ENCODE results near the gene CDCA4.

Gene CDCA4

GRCh38 chr14:104996483-104996882 lies 24.4 kb downstream of the CDCA4 start:
- Mint-ChIP-seq H3K4me3 (no peak overlapping the region), H3K4me1 (no peaks in the 10 kb centered on the region), H3K27ac (no peak overlapping the region), H3K9me3 (no peaks in the 10 kb centered on the region), H3K27me3 (no peaks in the 10 kb centered on the region)
- DNase-seq (no peak), ATAC-seq (no peak)

GRCh38 chr14:104996032-104996431 lies 24.9 kb downstream of the CDCA4 start:
- H3K27me3 Mint-ChIP-seq = no peaks in the 10 kb centered on the region
- DNase-seq = no peak
- H3K4me1 Mint-ChIP-seq = no peaks in the 10 kb centered on the region
- ATAC-seq = no peak
- H3K4me3 Mint-ChIP-seq = no peak overlapping the region
- H3K27ac Mint-ChIP-seq = peak overlapping the region in 1 of 2 donors; percentile 55
- H3K9me3 Mint-ChIP-seq = no peaks in the 10 kb centered on the region

GRCh38 chr14:104994978-104995377 lies 25.9 kb downstream of the CDCA4 start:
- H3K9me3 Mint-ChIP-seq = no peaks in the 10 kb centered on the region
- no peak for DNase-seq
- no peak overlapping the region for H3K4me3 Mint-ChIP-seq
- H3K4me1 Mint-ChIP-seq = no peaks in the 10 kb centered on the region
- H3K27me3 Mint-ChIP-seq = no peaks in the 10 kb centered on the region
- ATAC-seq = no peak
- peak overlapping the region in 1 of 2 donors; percentile 82 for H3K27ac Mint-ChIP-seq

- Mint-ChIP-seq H3K27ac (peak overlapping the region in 1 of 2 donors; percentile 82), H3K4me1 (no peaks in the 10 kb centered on the region), H3K27me3 (no peaks in the 10 kb centered on the region), H3K4me3 (no peak overlapping the region), H3K9me3 (no peaks in the 10 kb centered on the region)
- DNase-seq = no peak
- peak; percentile 24 for ATAC-seq
These were observed 26.9 kb downstream of the CDCA4 start for GRCh38 chr14:104993808-104994591.

GRCh38 chr14:104993306-104993705 lies 27.6 kb downstream of the CDCA4 start:
- Mint-ChIP-seq H3K27ac (no peak overlapping the region), H3K4me3 (no peak overlapping the region), H3K9me3 (no peaks in the 10 kb centered on the region), H3K27me3 (no peaks in the 10 kb centered on the region), H3K4me1 (no peaks in the 10 kb centered on the region)
- ATAC-seq (no peak), DNase-seq (no peak)

- no peak for ATAC-seq
- H3K4me1 Mint-ChIP-seq = no peaks in the 10 kb centered on the region
- H3K4me3 Mint-ChIP-seq = no peak overlapping the region
- H3K9me3 Mint-ChIP-seq = no peaks in the 10 kb centered on the region
- DNase-seq = no peak
- H3K27ac Mint-ChIP-seq = no peak overlapping the region
- H3K27me3 Mint-ChIP-seq = no peaks in the 10 kb centered on the region
These were observed 28.4 kb downstream of the CDCA4 start for GRCh38 chr14:104992501-104992900.

GRCh38 chr14:104991896-104992230 lies 29.0 kb downstream of the CDCA4 start:
- ATAC-seq = no peak
- no peak for DNase-seq
- Mint-ChIP-seq H3K9me3 (no peaks in the 10 kb centered on the region), H3K4me1 (no peaks in the 10 kb centered on the region), H3K4me3 (no peak overlapping the region), H3K27me3 (peaks cover 3% of the 10 kb centered on the region), H3K27ac (no peak overlapping the region)

- ATAC-seq = no peak
- Mint-ChIP-seq H3K9me3 (no peaks in the 10 kb centered on the region), H3K27ac (no peak overlapping the region), H3K27me3 (peaks cover 9% of the 10 kb centered on the region), H3K4me3 (no peak overlapping the region), H3K4me1 (peaks cover 10% of the 10 kb centered on the region)
- DNase-seq = no peak
These were observed 31.0 kb downstream of the CDCA4 start for GRCh38 chr14:104989951-104990303.

- no peak overlapping the region for H3K4me3 Mint-ChIP-seq
- H3K27me3 Mint-ChIP-seq = peaks cover 9% of the 10 kb centered on the region
- DNase-seq = no peak
- H3K27ac Mint-ChIP-seq = no peak overlapping the region
- H3K9me3 Mint-ChIP-seq = no peaks in the 10 kb centered on the region
- H3K4me1 Mint-ChIP-seq = peaks cover 16% of the 10 kb centered on the region
- no peak for ATAC-seq
These were observed 31.5 kb downstream of the CDCA4 start for GRCh38 chr14:104989236-104989950.

GRCh38 chr14:104986487-104987164 lies 34.3 kb downstream of the CDCA4 start:
- DNase-seq (no peak), ATAC-seq (no peak)
- H3K4me3 Mint-ChIP-seq = peak overlapping the region; percentile 75 to 81
- no peak overlapping the region for H3K27ac Mint-ChIP-seq
- H3K4me1 Mint-ChIP-seq = peaks cover 18% of the 10 kb centered on the region
- no peaks in the 10 kb centered on the region for H3K9me3 Mint-ChIP-seq
- peaks cover 9% of the 10 kb centered on the region for H3K27me3 Mint-ChIP-seq

GRCh38 chr14:104985675-104986486 lies 35.0 kb downstream of the CDCA4 start, which contains the start of gene CLBA1:
TSS of gene CLBA1 (plus strand) at chr14:104985788. CDS start at chr14:104986432, 644 bp downstream.
- Mint-ChIP-seq H3K4me1 (peaks cover 18% of the 10 kb centered on the region), H3K27ac (peak within 1 kb of the TSS; percentile 34 to 46), H3K27me3 (peaks cover 9% of the 10 kb centered on the region), H3K4me3 (peak within 1 kb of the TSS; percentile 75 to 81), H3K9me3 (no peaks in the 10 kb centered on the region)
- ATAC-seq (peak; percentile 95), DNase-seq (peak; percentile 86)

GRCh38 chr14:104984056-104984894 lies 36.6 kb downstream of the CDCA4 start:
- ATAC-seq (no peak), DNase-seq (no peak)
- Mint-ChIP-seq H3K27ac (peak overlapping the region; percentile 5 to 69), H3K9me3 (no peaks in the 10 kb centered on the region), H3K4me3 (peak overlapping the region; percentile 64 to 81), H3K4me1 (peaks cover 18% of the 10 kb centered on the region), H3K27me3 (peaks cover 14% of the 10 kb centered on the region)

- peak overlapping the region in 1 of 2 donors; percentile 14 for H3K27ac Mint-ChIP-seq
- peaks cover 23% of the 10 kb centered on the region for H3K27me3 Mint-ChIP-seq
- H3K9me3 Mint-ChIP-seq = no peaks in the 10 kb centered on the region
- DNase-seq (no peak), ATAC-seq (no peak)
- peaks cover 26% of the 10 kb centered on the region for H3K4me1 Mint-ChIP-seq
- H3K4me3 Mint-ChIP-seq = no peak overlapping the region
These were observed 37.6 kb downstream of the CDCA4 start for GRCh38 chr14:104983231-104983721.

- H3K4me1 Mint-ChIP-seq = peaks cover 28% of the 10 kb centered on the region
- H3K4me3 Mint-ChIP-seq = no peak overlapping the region
- ATAC-seq (no peak), DNase-seq (no peak)
- no peak overlapping the region for H3K27ac Mint-ChIP-seq
- H3K27me3 Mint-ChIP-seq = peaks cover 26% of the 10 kb centered on the region
- no peaks in the 10 kb centered on the region for H3K9me3 Mint-ChIP-seq
These were observed 38.2 kb downstream of the CDCA4 start for GRCh38 chr14:104982548-104983230.
